B cell (primary cell): ENCODE results near the gene MMP11. TPM values are rescaled to one million over a fixed set of nuclear protein-coding genes. Genes with fewer than 3 reads are reported as not detected.

ENCODE experiments used
- ATAC-seq: fragments of 200-7000 bp; cut with Tn5 transposase; one replicate; pipeline ENCODE4 v1.10.0; 2021; ENCODE audit warnings: low read depth, mild to moderate bottlenecking, moderate number of reproducible peaks, moderate library complexity
- CTCF ChIA-PET: fragments of 350-600 bp; sonication (Branson Sonifier 250); formaldehyde crosslinking; loops from one replicate; lab custom pipeline; 2021; ENCODE audit warnings: antibody characterized with exemption, inconsistent platforms; lab: Charles Lee
- POLR2A ChIA-PET: fragments of 350-600 bp; sonication (Branson Sonifier 250); formaldehyde crosslinking; loops from one replicate; lab custom pipeline; 2021; ENCODE audit warnings: antibody characterized with exemption; lab: Charles Lee
- DNase-seq: peaks from one replicate; pipeline ENCODE4 v3.0.0; 2013
- H2AFZ ChIP-seq: 2 replicates; pipeline ENCODE4 v1.6.1; 2012; ENCODE audit warnings: mild to moderate bottlenecking, low read depth, low read length; ENCODE audit not compliant: insufficient read depth, poor library complexity, severe bottlenecking
- H3K27ac ChIP-seq, 2 donors: 1 replicate in 1 of 2; 2 replicates in 1 of 2; pipeline ENCODE4 v1.5.1; 2012 to 2013; ENCODE audit warnings: low read length in 2 of 2, mild to moderate bottlenecking in 2 of 2, moderate library complexity in 1 of 2
- H3K27me3 ChIP-seq, 4 experiments: fragments of 200-600 bp in 1 of 4; sonication (generic) in 1 of 4; replicated peaks in 1 of 4; 1 replicate in 2 of 4; 2 replicates in 2 of 4; pipeline versions ENCODE4 v1.6.1 to v1.7.0; 2013 to 2016; ENCODE audit warnings: low read length in 3 of 4, mild to moderate bottlenecking in 2 of 4, mixed read lengths in 1 of 4, moderate library complexity in 1 of 4; ENCODE audit not compliant: insufficient read depth in 4 of 4, control insufficient read depth in 3 of 4; ENCODE audit errors: control extremely low read depth in 1 of 4
- H3K36me3 ChIP-seq, 2 experiments: replicated peaks in 1 of 2; 1 replicate in 1 of 2; 2 replicates in 1 of 2; pipeline versions ENCODE4 v1.6.1 to v1.7.1; 2013; ENCODE audit warnings: low read length in 1 of 2; ENCODE audit not compliant: insufficient read depth in 2 of 2, control insufficient read depth in 1 of 2; ENCODE audit errors: control extremely low read depth in 1 of 2, extremely low read depth in 1 of 2
- H3K4me1 ChIP-seq, 2 donors: fragments of 200-600 bp in 1 of 2; sonication (generic) in 1 of 2; 1 replicate in 1 of 2; 2 replicates in 1 of 2; pipeline versions ENCODE4 v1.5.1 to v1.6.1; 2013 to 2017; ENCODE audit warnings: low read length in 2 of 2; ENCODE audit not compliant: control insufficient read depth in 2 of 2, insufficient read depth in 2 of 2
- H3K4me2 ChIP-seq: replicated peaks from 2 replicates; pipeline ENCODE3; 2012; ENCODE audit warnings: mild to moderate bottlenecking, low read depth, low read length; ENCODE audit not compliant: poor library complexity, severe bottlenecking
- H3K4me3 ChIP-seq, 5 experiments: fragments of 200-600 bp in 1 of 5; sonication (generic) in 1 of 5; 1 replicate in 3 of 5; 2 replicates in 2 of 5; pipeline versions ENCODE4 v1.5.1 to v1.7.0; 2011 to 2016; ENCODE audit warnings: low read length in 4 of 5, mild to moderate bottlenecking in 4 of 5, low read depth in 2 of 5, control low read depth in 1 of 5, moderate library complexity in 1 of 5; ENCODE audit not compliant: insufficient read depth in 1 of 5; ENCODE audit errors: control extremely low read depth in 1 of 5, extremely low read depth in 1 of 5
- H3K79me2 ChIP-seq: fragments of 200-600 bp; sonication (generic); one replicate; pipeline ENCODE4 v1.6.0; 2016; ENCODE audit warnings: low read length; ENCODE audit not compliant: control insufficient read depth, insufficient read depth
- H3K9ac ChIP-seq: fragments of 200-600 bp; sonication (generic); 2 replicates; pipeline ENCODE4 v1.6.1; 2017; ENCODE audit warnings: mild to moderate bottlenecking, low read length, moderate library complexity
- H3K9me3 ChIP-seq, 3 donors: one replicate each; pipeline versions ENCODE4 v1.6.1 to v1.7.1; 2013; ENCODE audit warnings: low read length in 2 of 3; ENCODE audit not compliant: control insufficient read depth in 2 of 3, insufficient read depth in 1 of 3; ENCODE audit errors: control extremely low read depth in 1 of 3
- H4K20me1 ChIP-seq: 2 replicates; pipeline ENCODE4 v1.6.0; 2012; ENCODE audit warnings: mild to moderate bottlenecking, low read length; ENCODE audit not compliant: insufficient read depth, control insufficient read depth, poor library complexity, severe bottlenecking
- H3K27ac Mint-ChIP-seq: one replicate; pipeline ENCODE4 v1.8.0; 2021; ENCODE audit warnings: mixed read lengths
- H3K27me3 Mint-ChIP-seq: one replicate; pipeline ENCODE4 v1.8.0; 2021; ENCODE audit warnings: mixed read lengths
- H3K4me1 Mint-ChIP-seq: one replicate; pipeline ENCODE4 v1.8.0; 2021; ENCODE audit warnings: mixed read lengths
- H3K4me3 Mint-ChIP-seq: one replicate; pipeline ENCODE4 v1.8.0; 2021; ENCODE audit warnings: mixed read lengths
- H3K9me3 Mint-ChIP-seq: one replicate; pipeline ENCODE4 v1.8.0; 2022; ENCODE audit warnings: mixed read lengths; ENCODE audit not compliant: insufficient read depth
- EZH2 ChIP-seq: IDR thresholded peaks from 2 replicates; pipeline ENCODE4 v1.6.1; 2012; ENCODE audit warnings: borderline replicate concordance, low read depth, mild to moderate bottlenecking, moderate library complexity, low read length; ENCODE audit not compliant: insufficient read depth, poor library complexity, severe bottlenecking
- WGBS: methylation state at CpG from one replicate; pipeline ENCODE4 v1.1.5; 2013; ENCODE audit warnings: missing lambda C conversion rate; ENCODE audit not compliant: insufficient coverage; 5-methylcytosine and 5-hydroxymethylcytosine counted together
- intact Hi-C: fragments of 100-400 bp; cut with micrococcal nuclease; formaldehyde crosslinking; loops from one replicate; pipeline ENCODE4 v1.10.0; 2022
- polyA plus RNA-seq: library from polyadenylated mRNA; depleted of rRNA; stranded (reverse); fragments of >200 nt; gene quantifications from 2 replicates; pipeline ENCODE4 v1.2.3, GENCODE V29; 2012
- total RNA-seq, 2 donors: library from RNA; stranded (reverse); fragments of 120-200 nt in 1 of 2; gene quantifications; 1 replicate in 1 of 2; 2 replicates in 1 of 2; pipeline versions ENCODE4 v1.2.3 to v1.2.4, GENCODE V29; 2013 to 2022
- TF ChIP-seq, protein P1 (sequence below): fragments of 200-600 bp; IDR thresholded peaks from one replicate; pipeline ENCODE4 v1.8.0; 2022; ENCODE audit warnings: antibody characterized with exemption, mild to moderate bottlenecking

MMP11 gene
- total and polyA plus RNA-seq, 2 donors (not counting 1 experiment from before 2014, with no cell fraction given), result 11.6 to 19.0 TPM

DNA sequence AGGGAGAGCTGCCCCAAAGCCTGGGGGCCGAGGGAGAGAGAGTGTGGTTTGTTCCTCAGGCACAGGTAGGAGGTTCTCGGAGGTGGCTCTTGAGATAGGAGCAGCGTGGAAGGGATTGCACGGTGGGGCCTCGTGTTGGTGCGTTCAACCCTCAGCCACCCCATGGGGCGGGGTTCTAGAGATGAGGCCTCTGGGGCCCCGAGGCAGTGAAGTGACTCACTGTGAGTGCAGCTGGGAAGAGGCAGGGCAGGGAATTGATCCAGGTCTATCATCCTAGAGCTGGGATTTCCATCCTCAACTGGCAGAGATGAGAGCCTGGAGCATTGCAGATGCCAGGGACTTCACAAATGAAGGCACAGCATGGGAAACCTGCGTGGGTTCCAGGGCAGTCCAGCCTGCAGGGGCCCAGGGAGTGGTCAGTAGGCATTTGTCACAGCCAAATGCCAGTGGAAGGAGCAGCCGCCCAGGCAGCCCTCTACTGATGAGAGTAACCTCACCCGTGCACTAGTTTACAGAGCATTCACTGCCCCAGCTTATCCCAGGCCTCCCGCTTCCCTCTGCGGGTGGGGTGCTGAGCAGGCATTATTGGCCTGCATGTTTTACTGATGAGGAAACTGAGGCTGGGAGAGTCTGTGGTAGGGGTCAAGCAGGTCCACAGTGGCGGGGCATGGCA lies 9.0 kb downstream of the MMP11 start:
- no peak overlapping the region for H3K9ac ChIP-seq
- Mint-ChIP-seq H3K4me1 (peaks cover 11% of the 10 kb centered on the region), H3K27me3 (no peaks in the 10 kb centered on the region), H3K4me3 (no peak overlapping the region), H3K27ac (no peak overlapping the region), H3K9me3 (no peaks in the 10 kb centered on the region)
- H3K27me3 ChIP-seq, result no peaks in the 10 kb centered on the region
- POLR2A ChIA-PET, result no interaction called here
- peaks cover 0 to 10% of the 10 kb centered on the region in 2 experiments for H3K36me3 ChIP-seq
- intact Hi-C loops, result loop anchor here (10.0 kb wide), 1 partner anchor 233 kb away; the partner anchor contains the start of gene CABIN1
- H3K79me2 ChIP-seq, result no peaks in the 10 kb centered on the region
- H3K27ac ChIP-seq, result no peak overlapping the region
- CTCF ChIA-PET, result no interaction called here
- no peak overlapping the region for H3K4me3 ChIP-seq
- ATAC-seq, result no peak
- H4K20me1 ChIP-seq, result no peaks in the 10 kb centered on the region
- 93% methylated on average over 12 of the region's 14 CpGs for WGBS
- no peaks in the 10 kb centered on the region for H3K9me3 ChIP-seq
- H3K4me2 ChIP-seq, result no peak overlapping the region
- DNase-seq, result no peak
- no peak for TF ChIP-seq EZH2
- TF ChIP-seq, protein P1, sequence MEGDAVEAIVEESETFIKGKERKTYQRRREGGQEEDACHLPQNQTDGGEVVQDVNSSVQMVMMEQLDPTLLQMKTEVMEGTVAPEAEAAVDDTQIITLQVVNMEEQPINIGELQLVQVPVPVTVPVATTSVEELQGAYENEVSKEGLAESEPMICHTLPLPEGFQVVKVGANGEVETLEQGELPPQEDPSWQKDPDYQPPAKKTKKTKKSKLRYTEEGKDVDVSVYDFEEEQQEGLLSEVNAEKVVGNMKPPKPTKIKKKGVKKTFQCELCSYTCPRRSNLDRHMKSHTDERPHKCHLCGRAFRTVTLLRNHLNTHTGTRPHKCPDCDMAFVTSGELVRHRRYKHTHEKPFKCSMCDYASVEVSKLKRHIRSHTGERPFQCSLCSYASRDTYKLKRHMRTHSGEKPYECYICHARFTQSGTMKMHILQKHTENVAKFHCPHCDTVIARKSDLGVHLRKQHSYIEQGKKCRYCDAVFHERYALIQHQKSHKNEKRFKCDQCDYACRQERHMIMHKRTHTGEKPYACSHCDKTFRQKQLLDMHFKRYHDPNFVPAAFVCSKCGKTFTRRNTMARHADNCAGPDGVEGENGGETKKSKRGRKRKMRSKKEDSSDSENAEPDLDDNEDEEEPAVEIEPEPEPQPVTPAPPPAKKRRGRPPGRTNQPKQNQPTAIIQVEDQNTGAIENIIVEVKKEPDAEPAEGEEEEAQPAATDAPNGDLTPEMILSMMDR, result no peak
- H3K4me1 ChIP-seq, result peaks cover 17 to 18% of the 10 kb centered on the region in 2 donors
- H2AFZ ChIP-seq, result no peak overlapping the region

DNA sequence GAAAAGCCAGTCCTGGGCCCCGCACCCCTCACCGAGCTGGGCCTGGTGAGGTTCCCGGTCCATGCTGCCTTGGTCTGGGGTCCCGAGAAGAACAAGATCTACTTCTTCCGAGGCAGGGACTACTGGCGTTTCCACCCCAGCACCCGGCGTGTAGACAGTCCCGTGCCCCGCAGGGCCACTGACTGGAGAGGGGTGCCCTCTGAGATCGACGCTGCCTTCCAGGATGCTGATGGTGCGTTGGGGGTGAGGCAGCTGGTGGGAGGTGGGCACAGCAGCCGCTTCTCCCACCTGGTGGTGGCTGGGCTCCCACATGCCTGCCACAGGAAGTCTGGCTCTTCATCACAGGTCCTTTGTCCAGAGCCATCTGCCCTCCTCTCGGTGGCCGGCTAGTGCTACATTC lies 9.6 kb downstream of the MMP11 start:
- no peak overlapping the region for H3K4me2 ChIP-seq
- POLR2A ChIA-PET, result no interaction called here
- peaks cover 17 to 19% of the 10 kb centered on the region in 2 donors for H3K4me1 ChIP-seq
- 96% methylated on average over 10 of the region's 16 CpGs for WGBS
- ATAC-seq, result no peak
- no peaks in the 10 kb centered on the region for H3K9me3 Mint-ChIP-seq
- H3K4me1 Mint-ChIP-seq, result peaks cover 12% of the 10 kb centered on the region
- no peak for TF ChIP-seq EZH2
- TF ChIP-seq, protein P1, result no peak
- CTCF ChIA-PET, result no interaction called here
- H3K27me3 Mint-ChIP-seq, result no peaks in the 10 kb centered on the region
- intact Hi-C loops, result loop anchor here (10.0 kb wide), 1 partner anchor 233 kb away; the partner anchor contains the start of gene CABIN1
- no peaks in the 10 kb centered on the region for H3K79me2 ChIP-seq
- no peaks in the 10 kb centered on the region for H3K27me3 ChIP-seq
- no peak overlapping the region for H3K4me3 ChIP-seq
- H3K9ac ChIP-seq, result no peak overlapping the region
- H4K20me1 ChIP-seq, result no peaks in the 10 kb centered on the region
- H3K9me3 ChIP-seq, result no peaks in the 10 kb centered on the region
- no peak overlapping the region for H3K4me3 Mint-ChIP-seq
- no peak overlapping the region for H2AFZ ChIP-seq
- H3K36me3 ChIP-seq, result peaks cover 0 to 10% of the 10 kb centered on the region in 2 experiments
- DNase-seq, result no peak
- H3K27ac Mint-ChIP-seq, result peak overlapping the region; percentile 37
- H3K27ac ChIP-seq, result no peak overlapping the region
